GM18520 (cell line): ENCODE results near the gene CCDC12.
A peak's percentile ranks its signal among the peaks of the same experiment; 100 is the strongest.

Source experiments
- ATAC-seq: cut with Tn5 transposase; IDR thresholded peaks from one replicate; pipeline ENCODE4 v1.9.1; 2021; ENCODE audit not compliant: unreplicated experiment

Gene CCDC12

DNA sequence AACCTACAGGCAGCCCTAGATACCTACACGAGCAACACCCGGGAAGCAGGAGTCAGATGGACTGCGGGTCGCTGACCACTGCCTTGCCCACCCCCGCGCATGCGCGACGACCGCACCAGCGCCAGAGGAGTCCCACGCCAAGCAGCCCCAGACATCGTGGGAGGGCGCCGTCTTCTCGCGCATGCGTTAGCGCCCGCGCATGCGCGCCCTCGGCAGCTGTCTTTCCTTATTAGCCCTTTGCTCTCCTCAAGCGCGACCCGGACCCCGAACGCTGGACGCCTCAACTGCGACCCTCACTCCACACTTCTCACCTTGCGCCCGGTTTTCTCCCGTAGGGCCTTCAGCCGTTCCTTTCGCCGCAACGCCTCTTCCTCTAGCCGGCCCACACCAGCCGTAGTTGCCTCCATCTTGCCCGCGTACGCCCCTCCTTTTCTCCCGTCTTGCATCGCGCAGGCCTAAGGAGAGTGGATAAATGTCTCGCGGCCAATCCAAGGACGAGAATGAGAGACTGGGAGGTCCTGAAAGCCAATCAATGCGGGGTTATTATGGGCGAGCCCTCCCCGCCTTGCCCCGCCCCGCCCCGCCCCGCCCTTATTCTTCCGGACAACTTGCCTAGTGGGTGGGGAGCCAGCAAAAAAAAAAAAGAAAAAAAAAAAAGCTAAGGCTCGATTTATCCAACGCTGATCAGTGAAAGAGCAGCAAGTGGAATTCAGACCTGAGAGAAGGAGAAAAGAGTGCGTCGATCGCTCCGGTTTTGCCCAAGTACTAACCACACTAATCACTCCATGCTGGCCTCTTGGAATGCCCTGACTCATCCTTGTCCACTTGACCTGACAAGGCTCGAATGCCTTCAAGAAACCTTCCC lies at the start of gene CCDC12:
CCDC12 (minus strand) TSS at position 420 of the 865 bp plus-strand sequence; CDS start at position 407, 13 bp downstream.
- peak; percentile 53 for ATAC-seq

GRCh38 chr3:47024932-47025331 lies 48.4 kb upstream of the CCDC12 start:
- ATAC-seq, result no peak

- no peak for ATAC-seq
Measured at GRCh38 chr3:47022641-47023071, 46.1 kb upstream of the CCDC12 start.

DNA sequence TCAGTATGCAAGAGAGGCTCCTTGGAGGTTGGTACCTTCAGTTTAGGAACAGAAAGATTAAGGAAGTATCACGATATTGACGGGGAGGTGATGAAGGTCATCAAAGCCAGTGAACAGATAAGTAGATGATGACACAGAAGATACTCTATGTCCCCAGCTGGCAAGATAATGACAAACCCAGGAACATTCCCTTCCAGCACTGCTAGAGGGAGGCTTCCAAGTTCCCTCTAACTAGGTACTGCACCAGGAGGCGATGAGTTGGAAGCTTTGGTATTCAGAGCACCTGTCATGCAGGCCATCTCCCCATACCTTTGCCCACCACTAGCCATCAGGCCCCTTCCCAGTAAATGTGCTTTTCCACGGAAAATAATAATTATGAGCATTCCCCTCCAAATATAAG lies 43.8 kb upstream of the CCDC12 start:
- ATAC-seq, result no peak

DNA sequence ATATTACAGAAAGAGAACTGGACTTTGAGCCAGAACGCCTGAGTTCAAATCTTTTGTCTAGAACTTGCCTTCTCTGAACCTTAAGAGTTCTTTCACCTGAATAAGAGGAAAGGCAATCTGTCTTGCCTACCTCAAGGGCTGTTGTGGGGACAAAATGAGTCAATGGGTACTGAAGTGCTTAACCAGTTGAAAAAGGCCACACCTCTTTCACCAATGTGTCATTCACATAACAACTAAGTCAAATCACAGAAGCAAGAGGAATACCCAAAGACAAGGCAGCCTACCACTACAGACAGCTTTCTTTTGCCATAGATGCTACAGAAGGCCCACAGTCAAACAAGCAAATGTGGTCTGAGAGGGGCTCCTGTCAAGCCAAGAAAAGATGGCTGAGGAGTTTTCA lies 42.7 kb upstream of the CCDC12 start:
- peak; percentile 52 for ATAC-seq

DNA sequence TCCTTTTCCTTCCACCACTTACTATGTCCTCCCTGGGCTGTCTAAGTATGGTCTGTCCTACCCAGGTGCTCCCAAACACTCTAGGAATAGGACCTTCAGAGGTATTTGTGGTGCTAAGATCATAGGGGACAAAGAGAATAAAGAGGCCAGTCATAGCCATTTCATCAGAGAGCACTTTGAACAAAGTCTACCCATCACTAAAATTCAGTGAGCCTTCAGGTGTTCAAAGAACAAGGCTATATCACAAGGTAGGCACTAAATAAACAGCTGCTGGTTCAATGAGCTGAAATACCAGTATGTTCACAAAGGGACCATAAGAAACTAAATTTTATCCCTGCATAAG lies 41.7 kb upstream of the CCDC12 start:
- ATAC-seq, result no peak

DNA sequence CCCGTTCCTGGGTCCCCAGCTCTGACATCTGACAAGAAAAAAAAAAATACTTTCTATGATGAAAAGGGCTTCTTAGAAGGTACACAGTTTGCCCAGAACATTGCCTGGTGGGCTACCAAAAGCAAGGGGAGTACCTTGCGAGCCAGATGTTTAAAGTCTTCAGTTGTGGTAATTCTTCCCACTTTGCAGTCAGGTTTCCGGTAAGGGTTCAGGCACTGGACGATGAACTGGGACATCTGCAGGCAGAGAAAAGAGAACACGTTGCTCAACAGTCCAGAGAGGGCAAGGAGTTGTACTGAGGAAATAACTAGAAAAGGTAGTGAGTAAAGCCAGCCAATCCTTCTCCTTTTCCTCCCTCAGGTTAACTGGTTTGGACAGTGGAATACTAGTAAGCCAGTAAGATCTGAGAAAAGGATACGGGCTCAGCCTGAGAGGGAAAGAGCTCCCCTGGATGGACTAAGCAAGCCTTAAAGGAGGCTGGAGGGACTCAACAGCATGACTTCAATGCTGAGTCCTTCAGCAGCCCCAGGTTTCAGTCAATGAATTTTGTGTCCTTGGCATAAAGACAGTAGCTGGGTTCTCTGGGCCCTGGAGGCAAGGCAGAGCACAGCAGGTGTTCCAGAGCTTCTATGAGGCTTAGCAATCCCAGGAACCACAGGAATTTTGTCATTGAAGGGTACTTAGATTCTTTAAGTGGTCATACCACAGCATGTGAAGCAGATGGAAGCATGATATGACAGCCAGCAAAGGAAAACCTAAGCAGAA lies 41.1 kb upstream of the CCDC12 start:
- no peak for ATAC-seq

GRCh38 chr3:47016934-47017435 lies 40.4 kb upstream of the CCDC12 start:
- ATAC-seq, result no peak

GRCh38 chr3:47016086-47016933 lies 39.8 kb upstream of the CCDC12 start:
- ATAC-seq, result no peak

GRCh38 chr3:47015151-47015550 lies 38.6 kb upstream of the CCDC12 start:
- ATAC-seq, result no peak

DNA sequence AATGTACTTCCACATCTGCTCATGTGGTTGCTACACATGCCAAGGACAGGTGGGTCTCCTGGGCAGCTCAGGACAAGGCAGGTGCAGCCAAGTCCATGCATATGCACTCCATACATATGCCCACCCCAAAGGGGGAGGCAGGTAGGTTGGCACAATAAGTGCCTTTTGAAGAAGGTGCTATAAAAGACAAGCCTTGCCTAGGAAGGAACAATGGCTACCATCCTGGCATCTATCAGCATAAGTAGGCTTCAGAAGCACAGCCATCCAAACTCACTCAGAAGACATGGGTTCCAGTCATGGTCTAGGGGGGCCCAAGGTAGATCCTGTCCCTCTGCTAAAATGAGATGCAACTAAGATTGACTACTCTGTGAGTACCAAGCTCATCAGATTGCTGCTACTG lies 37.5 kb upstream of the CCDC12 start:
- ATAC-seq, result no peak

DNA sequence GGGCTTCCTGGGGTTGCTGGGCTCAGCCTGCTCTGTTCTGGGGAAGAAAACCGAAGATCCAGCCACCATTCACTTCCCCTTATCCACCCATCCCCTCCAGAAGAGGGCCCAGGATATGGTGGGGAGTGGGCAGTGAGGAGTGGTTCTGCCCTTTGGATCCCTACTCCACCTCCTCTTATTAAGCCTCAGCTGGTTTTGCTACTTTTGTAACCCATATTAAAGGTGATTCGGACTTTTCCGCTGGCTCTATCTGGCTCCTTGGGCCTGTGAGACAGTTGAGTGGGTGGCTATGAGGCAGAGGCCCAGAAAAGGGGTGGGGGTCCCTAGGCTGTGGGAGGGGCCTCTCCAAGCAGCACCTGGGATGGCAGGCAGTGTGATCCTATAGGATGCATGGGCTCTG lies 36.7 kb upstream of the CCDC12 start:
- ATAC-seq, result no peak

DNA sequence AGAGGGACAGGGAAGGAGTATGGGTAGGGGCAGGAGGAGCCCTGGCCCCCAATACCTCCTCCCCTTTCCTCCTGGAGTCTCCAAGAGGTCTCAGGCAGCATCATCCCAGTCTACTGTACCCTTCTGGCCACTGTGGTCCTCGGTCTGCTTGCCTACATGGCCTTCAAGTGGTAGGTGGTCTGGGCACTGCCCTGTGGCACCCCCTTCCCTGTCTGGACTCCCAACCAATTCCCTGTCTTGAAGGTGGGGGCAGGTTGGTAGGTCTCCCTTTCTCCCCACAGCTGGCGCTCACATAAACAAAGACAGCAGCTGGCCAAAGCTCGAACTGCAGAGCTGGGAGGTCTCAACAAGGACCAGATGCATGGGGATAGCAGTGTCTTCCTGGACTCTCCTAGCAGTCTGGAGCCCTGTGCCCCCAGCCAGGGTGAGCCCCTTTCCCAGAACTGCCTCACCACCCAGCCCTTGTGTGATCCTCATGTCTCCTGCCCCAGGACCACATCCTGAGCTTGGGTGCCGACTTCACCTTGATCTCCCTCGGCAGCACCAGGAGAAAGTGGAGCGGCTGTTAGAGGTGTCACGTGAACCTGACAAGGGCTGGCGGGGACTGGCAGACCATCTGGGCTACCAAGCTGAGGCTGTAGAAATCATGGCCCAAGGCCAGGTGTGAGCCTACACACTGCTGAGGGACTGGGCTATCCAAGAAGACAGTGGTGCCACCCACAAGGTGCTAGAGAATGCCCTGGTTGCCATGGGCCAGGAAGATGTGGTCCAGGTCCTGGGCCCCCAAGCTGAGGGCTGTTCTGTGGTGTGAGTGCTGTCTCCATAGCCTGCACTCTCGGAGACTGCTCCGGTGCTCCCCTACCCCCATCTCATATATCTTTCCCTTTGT lies 36.0 kb upstream of the CCDC12 start:
- no peak for ATAC-seq

GRCh38 chr3:47011371-47011770 lies 34.8 kb upstream of the CCDC12 start:
- ATAC-seq, result no peak

DNA sequence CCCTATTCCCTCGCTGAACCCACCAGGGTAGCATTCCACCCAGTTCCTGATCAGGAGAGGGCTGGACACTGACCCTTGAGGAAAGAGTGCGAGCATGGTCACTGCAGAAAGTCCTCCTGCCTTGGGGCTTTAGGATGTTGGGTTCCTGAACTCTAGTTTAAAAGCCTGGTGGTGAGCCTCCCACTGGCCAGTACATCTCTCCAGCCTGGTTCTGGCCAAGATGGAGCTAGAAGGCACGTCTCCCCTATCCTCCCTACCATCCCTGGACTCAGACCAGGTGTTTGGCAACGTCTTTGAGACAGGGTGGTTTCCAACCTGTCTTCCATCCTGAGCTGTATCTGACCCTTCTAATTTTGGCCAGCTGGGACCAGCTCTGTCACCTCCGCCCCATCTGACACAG lies 34.4 kb upstream of the CCDC12 start:
- no peak for ATAC-seq

DNA sequence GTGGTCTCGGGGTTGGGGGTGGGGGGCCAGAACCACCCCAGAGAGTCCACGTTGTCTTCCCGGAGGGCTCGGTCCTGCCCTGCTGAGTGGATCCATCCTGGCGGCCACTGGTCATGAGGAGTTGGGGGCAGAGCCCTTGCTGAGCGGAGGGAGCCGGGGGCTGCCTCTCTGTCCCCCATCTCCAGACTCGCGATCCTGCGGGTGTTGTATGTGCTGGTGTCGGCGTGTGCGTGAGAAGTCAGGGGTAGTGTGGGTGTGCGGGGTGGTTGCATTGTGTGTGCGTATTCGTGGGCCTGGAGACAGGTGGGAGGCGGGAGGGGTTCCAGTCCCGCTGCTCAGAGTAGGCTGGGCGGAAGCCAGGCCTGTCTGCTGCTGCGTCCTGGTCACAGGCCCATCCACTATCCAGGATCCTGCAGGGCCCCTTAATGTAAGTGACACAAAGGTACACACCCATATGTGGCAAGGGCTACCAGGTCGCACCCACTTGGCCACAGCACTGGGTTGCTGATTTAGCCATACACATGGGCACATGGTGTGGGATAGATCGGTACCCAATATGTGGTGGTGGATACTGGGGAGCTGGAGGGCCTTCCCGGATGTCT lies 33.7 kb upstream of the CCDC12 start:
- ATAC-seq, result no peak

DNA sequence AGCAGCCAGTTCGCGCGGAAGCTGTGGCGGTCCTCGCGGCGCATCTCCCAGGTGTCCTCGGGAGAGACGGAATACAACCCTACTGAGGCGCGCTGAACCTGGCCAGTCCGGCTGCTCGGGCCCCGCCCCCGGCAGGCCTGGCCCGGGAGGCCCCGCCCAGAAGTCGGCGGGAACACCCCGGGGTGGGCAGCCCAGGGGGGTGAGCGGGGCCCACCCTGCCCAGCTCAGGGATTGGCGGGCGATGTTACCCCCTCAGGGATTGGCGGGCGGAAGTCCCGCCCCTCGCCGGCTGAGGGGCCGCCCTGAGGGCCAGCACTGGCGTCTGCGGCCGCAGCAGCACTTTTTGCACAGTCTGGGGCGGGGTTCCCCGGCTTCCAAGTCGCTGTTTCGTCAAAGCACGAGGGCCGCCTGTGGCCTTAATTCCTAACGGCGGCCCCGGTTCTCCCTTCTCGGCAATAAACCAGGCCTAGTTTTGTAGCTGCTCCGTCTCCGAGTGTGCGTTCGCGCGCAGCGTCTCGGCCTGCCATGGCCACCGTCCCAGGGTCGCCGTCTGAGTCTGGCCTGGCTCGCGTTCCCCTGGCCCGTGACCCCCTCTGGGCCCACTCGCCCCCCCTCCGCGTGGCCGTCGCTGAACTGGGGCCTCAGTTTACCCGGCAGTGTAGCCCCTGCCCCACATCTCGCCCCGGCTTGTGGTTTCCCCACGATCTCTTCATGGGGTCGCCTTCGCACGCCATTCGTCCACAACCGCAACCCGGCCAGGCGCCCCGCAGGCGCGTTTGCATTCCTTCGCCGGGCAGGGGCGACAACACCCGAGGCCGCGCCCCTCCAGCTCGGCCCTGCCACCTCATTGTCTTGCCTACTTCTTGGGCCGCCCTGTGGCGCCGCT lies 32.9 kb upstream of the CCDC12 start:
- peak; percentile 85 for ATAC-seq

- no peak for ATAC-seq
Measured at GRCh38 chr3:47008851-47009224, 32.3 kb upstream of the CCDC12 start.
